ENCODE results near the gene SEM1.
"Not testable (repeated sequence)": the region's sequence is repeated elsewhere in the genome, so short reads cannot be mapped to it uniquely, and the experiment has no call there.

Gene SEM1

GRCh38 chr7:96701258-96701657 is 8.4 kb downstream of the SEM1 start:
- no peak for DNase-seq (ENCODE audit: low read depth in 2 of 2)

- DNase-seq (ENCODE audit: low read depth in 2 of 2) = no peak
These were observed 9.1 kb downstream of the SEM1 start for GRCh38 chr7:96700516-96700915.

GRCh38 chr7:96699219-96699871 is 10.3 kb downstream of the SEM1 start:
- no peak for DNase-seq (ENCODE audit: low read depth in 2 of 2)

GRCh38 chr7:96698449-96698848 is 11.2 kb downstream of the SEM1 start:
- not testable (repeated sequence) for DNase-seq (ENCODE audit: low read depth in 2 of 2)

GRCh38 chr7:96697822-96698221 is 11.8 kb downstream of the SEM1 start:
- DNase-seq (ENCODE audit: low read depth in 2 of 2) = no peak

- no peak for DNase-seq (ENCODE audit: low read depth in 2 of 2)
These were observed 14.1 kb downstream of the SEM1 start for GRCh38 chr7:96695581-96695980.

- no peak for DNase-seq (ENCODE audit: low read depth in 2 of 2)
These were observed 15.6 kb downstream of the SEM1 start for GRCh38 chr7:96694082-96694481.

- DNase-seq (ENCODE audit: low read depth in 2 of 2) = no peak
These were observed 17.9 kb downstream of the SEM1 start for GRCh38 chr7:96691702-96692101.

- no peak for DNase-seq (ENCODE audit: low read depth in 2 of 2)
These were observed 20.2 kb downstream of the SEM1 start for GRCh38 chr7:96689414-96689813.

GRCh38 chr7:96686305-96686704 is 23.3 kb downstream of the SEM1 start:
- no peak for DNase-seq (ENCODE audit: low read depth in 2 of 2)

GRCh38 chr7:96685755-96686154 is 23.9 kb downstream of the SEM1 start:
- no peak for DNase-seq (ENCODE audit: low read depth in 2 of 2)

- DNase-seq (ENCODE audit: low read depth in 2 of 2) = no peak
These were observed 24.3 kb downstream of the SEM1 start for GRCh38 chr7:96685353-96685752.

GRCh38 chr7:96679886-96680285 is 29.8 kb downstream of the SEM1 start:
- no peak for DNase-seq (ENCODE audit: low read depth in 2 of 2)

- DNase-seq (ENCODE audit: low read depth in 2 of 2) = no peak
These were observed 32.7 kb downstream of the SEM1 start for GRCh38 chr7:96676919-96677318.

- DNase-seq (ENCODE audit: low read depth in 2 of 2) = no peak
These were observed 34.1 kb downstream of the SEM1 start for GRCh38 chr7:96675548-96675947.

GRCh38 chr7:96674565-96674964 is 35.1 kb downstream of the SEM1 start:
- no peak for DNase-seq (ENCODE audit: low read depth in 2 of 2)

GRCh38 chr7:96671854-96672253 is 37.8 kb downstream of the SEM1 start:
- DNase-seq (ENCODE audit: low read depth in 2 of 2) = no peak

- DNase-seq (ENCODE audit: low read depth in 2 of 2) = no peak
These were observed 39.0 kb downstream of the SEM1 start for GRCh38 chr7:96670338-96671289.

- no peak for DNase-seq (ENCODE audit: low read depth in 2 of 2)
These were observed 39.8 kb downstream of the SEM1 start for GRCh38 chr7:96669812-96670211.

- DNase-seq (ENCODE audit: low read depth in 2 of 2) = no peak
These were observed 42.6 kb downstream of the SEM1 start for GRCh38 chr7:96667026-96667425.

- DNase-seq (ENCODE audit: low read depth in 2 of 2) = no peak
These were observed 44.0 kb downstream of the SEM1 start for GRCh38 chr7:96665689-96666088.

GRCh38 chr7:96664793-96665192 is 44.9 kb downstream of the SEM1 start:
- no peak for DNase-seq (ENCODE audit: low read depth in 2 of 2)

- no peak for DNase-seq (ENCODE audit: low read depth in 2 of 2)
These were observed 45.7 kb downstream of the SEM1 start for GRCh38 chr7:96663871-96664445.

Data from activated CD8-positive, alpha-beta memory T cell treated with anti-CD3 and anti-CD28 coated beads for 4 hours (primary cell).